NCI-H187 treated with DMSO at 0.1 percent for 48 hours (cell line): Measurements from ENCODE around the gene VIPR2.
"Not testable (repeated sequence)": the region's sequence is repeated elsewhere in the genome, so short reads cannot be mapped to it uniquely, and the experiment has no call there.

Experiments
- DNase-seq: peaks from one replicate; lab custom pipeline; 2025; lab: John Stamatoyannopoulos, UW

The VIPR2 gene

DNA sequence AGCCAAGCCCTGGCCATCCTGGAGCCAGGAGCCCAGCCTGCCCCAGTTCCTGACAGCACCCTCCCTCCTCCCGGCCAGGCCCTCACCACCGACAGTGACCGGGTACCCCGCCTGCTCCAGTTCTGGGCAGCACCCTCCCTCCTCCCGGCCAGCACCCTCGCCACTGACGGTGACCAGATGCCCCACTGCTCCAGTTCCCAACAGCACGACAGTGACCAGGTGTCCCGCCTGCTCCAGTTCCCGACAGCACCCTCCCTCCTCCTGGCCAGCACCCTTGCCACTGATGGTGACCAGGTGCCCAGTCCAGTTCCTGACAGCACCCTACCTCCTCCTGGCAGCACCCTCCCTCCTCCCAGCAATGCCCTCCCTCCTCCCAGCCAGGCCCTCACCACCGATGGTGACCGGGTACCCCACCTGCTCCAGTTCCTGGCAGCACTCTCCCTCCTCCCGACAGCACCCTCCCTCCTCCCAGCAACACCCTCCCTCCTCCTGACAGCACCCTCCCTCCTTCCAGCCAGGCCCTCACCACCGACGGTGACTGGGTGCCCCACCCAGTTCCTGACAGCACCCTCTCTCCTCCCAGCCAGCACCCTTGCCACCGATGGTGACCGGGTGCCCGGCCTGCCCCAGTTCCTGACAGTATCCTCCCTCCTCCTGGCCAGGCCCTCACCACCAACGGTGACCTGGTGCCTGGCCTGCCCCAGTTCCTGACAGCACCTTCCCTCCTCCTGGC lies 40.3 kb downstream of the VIPR2 start:
- DNase-seq, result no peak

DNA sequence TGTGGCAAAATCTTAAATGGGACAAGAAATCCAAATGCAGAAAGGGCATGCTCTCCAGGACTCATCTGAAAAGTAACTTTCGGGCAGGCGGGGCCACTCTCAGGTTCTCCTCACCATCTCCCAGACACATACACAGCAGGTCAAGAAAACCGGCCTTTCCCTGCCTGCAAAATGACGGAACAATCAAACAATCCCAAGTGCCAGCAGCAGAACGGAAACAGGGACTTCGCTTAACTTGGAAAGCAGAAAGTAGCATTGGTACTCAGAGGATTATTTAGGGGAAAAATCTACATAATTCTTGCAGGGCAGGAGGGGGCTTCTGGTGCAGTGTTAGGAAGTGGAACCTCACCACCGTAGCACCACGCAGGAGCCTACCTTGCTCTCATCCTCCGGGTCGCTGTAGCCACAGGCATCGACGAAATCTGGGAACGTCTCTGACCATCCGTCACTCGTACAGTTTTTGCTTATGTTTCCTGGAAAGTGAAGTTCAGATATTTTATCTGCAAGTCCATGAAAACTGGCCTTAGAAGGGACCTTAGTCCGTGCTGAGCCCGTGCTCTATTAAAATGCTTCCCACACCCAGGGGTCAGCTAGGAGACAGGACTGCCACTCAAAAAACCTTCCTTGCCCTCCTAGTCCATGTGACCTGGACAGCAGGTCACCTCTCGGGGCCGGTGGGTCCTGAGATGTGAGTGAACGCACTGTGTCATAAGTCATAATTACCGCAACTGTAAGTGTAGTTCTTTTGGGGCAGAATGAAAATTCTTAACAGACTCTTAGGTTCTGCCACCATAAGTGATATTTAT lies 41.1 kb downstream of the VIPR2 start:
- no peak for DNase-seq

DNA sequence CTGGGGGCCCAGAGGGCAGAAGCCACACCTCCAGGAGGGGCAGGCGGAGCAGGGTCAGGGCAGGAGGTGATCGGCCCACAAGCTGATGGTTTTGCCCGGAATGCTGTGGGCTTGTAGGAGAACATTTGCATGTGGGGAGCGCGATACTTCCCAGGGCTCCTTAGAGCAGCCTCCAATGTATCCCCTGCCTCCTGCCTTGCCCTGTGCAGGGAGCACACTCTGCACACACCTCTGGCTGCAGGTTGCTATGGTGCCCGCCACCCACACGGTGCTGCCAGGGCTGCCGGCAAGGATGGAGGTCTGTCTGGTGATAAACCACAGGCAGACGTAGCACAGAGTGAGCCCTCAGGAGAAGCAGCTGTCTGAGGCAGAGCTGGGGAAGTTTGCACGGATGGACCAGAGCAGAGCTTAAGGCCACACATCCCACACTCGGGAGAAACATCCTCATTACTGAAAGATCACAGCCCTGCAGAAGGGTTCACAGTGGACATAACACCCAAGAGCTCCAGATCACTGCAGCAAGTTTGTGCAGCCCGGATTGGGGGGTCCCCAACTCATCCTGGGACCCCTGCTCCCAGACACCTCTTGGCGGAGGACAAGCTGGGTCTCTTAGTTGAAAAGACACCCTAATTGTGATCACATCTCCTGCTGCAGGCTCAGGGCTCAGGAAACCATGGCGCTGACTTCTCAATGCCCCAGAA lies 41.8 kb downstream of the VIPR2 start:
- DNase-seq, result no peak

DNA sequence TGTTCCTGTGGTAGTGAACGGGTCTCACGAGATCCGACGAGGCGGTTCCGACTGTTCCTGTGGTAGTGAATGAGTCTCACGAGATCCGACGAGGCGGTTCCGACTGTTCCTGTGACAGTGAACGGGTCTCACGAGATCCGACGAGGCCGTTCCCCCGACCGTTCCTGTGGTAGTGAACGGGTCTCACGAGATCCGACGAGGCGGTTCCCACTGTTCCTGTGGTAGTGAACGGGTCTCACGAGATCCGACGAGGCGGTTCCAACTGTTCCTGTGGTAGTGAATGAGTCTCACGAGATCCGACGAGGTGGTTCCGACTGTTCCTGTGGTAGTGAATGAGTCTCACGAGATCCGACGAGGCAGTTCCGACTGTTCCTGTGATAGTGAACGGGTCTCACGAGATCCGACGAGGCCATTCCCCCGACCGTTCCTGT lies 43.0 kb downstream of the VIPR2 start:
- DNase-seq, result not testable (repeated sequence)

DNA sequence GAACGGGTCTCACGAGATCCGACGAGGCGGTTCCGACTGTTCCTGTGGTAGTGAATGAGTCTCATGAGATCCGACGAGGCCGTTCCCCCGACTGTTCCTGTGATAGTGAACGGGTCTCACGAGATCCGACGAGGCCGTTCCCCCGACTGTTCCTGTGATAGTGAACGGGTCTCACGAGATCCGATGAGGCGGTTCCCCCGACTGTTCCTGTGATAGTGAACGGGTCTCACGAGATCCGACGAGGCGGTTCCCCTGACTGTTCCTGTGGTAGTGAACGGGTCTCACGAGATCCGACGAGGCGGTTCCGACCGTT lies 43.6 kb downstream of the VIPR2 start:
- DNase-seq, result not testable (repeated sequence)

DNA sequence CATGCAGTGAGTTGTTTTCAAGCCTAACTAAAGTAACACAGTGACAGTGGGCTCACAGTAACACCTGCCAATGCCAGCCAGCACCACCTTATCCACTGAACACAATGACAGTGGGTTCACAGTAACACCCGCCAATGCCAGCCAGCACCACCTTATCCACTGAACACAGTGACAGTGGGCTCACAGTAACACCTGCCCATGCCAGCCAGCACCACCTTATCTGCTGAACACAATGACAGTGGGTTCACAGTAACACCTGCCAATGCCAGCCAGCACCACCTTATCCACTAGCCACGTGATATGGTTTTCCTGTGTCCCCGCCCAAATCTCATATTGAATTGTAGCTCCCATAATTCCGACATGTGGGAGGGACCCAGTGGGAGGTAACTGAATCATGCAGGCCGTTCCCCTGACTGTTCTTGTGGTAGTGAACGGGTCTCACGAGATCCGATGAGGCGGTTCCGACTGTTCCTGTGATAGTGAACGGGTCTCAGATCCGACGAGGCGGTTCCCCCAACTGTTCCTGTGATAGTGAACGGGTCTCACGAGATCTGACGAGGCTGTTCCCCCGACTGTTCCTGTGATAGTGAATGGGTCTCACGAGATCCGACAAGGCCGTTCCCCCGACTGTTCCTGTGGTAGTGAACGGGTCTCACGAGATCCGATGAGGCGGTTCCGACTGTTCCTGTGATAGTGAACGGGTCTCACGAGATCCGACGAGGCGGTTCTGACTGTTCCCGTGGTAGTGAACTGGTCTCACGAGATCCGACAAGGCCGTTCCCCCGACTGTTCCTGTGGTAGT lies 44.2 kb downstream of the VIPR2 start:
- DNase-seq, result not testable (repeated sequence)

DNA sequence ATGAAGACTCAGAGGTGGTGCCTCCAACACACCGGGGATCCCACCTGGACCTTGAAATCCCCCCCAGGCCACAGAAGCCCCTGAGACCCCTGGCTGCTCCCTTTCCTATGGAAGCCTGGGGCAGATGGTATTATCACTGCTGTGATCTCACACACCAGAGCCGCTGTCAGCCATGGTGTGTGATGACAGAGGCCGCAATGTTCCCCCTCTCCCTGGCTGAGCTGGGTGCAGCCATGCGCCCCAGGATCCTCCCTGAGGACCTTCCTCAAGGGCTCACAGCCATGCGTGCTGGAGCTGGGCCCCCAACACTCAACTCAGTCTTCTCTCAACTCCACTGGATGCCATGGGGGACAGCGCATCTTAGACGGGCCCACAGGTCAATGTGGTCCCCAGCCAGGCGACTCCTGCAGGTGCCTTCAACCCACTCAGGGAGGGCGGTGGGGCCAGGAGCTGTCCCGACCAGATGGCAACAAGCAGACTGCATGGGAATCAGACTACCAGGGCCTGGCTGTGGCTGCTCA lies 44.9 kb downstream of the VIPR2 start:
- DNase-seq, result no peak

DNA sequence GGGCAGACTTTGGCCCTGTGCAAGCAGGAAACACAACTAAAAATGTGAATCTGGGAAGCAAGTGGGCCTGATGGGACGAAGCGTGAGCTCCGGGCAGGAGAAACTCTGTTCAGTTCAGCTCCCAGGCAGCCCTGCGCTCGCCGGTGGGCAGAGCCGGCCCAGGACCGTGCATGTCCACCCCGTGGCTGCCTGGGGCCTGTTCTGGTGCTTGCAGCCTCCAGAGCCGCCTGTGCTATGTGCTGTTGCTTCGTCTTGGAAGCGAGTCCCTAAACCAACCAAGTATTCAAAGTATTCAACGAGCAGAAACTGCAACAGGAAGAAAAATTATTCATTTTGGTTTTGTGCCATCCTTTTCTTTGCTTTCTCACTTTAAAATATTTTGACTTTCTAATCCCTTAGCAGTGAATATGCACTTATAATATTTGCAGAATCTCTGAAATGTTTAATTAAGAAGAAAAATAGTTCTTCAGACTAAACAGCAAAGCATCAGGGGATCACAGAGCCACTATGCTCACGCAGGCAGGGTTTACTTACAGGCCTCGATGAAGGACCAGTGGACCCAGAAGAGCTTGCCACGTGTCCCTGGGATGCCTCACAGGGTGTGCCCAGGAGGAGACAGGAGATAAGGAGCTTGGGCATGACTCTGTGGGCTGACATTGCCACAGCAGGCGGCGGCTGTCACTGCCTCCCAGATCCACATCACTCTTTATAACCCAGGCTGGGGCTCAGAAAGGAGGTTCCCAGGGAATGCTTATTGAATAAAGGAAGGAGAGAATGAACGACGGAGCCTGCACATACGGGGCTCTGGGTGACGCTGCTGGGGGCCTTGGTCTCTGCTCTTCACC lies 45.6 kb downstream of the VIPR2 start:
- no peak for DNase-seq

DNA sequence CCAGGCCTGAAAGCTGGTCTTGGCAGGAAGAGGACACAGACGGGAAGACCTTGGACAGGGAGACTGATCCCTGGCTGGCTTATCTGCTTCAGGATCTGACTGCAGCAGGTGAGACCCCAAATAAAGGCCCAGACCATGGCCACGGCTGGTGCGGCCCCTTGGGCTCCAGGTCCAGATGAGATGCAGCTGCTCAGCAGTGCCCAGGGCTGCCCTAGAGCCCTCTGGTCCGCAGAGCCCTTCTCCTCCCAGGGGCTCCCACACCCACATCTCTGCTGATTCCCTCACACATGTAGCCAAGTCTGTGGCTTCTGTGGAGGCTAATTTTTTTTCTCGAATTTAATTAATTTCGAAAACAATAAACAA lies 46.3 kb downstream of the VIPR2 start:
- no peak for DNase-seq

DNA sequence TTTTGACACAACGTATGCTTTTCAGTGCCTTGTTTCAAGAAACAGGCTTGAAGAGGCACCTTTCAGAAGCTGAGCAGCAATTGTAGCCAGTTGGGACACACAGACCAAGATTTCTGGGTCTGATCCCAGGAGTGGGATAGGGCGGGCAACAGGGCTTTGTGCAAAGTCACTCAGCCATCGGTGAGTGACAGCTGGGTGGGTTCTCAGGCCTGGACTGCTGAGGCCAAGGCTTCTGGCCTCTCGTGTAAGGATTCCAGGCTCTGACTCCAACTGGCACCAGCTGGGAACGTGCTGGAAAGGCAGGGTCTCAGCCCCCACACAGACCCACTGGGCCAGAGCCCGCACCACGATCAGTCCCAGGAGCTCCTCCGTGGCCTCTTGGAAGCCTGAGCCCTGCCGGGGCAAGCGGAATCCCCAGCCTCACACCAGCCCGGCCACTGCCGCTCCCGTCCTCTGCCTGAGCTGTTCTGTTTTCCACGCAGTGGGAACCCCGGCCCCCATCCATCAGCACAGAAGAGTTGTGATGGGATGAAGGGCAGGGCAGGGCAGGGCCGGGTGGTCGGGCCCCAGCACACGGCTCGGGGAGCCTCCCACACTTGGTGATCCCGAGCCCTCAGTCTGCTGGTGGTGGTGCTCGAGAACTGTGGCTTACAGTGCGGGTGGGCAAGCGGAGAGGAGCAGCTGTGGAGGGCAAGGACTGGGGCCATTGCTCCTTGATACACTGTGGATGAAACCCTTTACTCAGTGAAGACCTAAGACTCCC lies 46.8 kb downstream of the VIPR2 start:
- no peak for DNase-seq

DNA sequence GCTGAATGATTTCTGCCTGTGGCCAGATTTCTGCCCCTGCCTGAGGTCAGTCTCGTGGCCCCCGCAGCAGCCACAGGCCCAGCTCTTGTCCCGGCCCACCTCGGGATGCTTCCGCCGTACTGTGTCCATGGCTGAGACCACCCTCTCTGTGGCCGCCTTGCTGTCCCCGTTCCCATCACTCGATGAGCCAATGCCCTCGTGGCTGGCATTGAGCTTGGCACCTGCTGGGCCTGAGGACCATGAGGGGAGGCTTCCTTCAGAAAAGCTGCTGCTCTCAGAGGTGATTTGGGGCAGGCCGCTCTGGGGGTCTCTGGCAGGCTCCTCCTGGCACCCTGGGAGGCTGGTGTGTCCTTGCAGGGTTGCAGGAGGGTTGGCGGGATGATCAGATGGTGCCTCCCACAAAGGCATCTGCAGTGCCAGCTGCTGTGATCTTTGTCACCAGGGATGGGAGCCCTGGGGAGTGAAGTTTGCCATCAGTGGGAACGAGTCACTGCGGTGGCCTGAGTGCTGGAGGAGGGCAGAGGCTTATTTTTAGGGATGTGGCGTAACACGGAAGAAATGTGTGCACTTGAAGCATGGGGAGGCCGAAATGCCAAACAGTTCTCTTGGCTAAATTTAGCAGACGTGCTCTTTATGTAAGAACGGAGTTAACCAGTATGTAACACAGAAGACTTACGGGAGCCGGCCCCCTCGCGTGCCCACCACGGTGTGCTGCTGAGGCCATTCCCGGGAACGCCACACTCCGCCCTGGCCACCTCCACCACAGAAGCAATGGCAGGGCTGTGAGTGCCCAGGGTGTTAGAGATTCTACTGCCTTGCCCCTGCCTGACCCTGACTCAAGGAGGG lies 47.7 kb downstream of the VIPR2 start:
- no peak for DNase-seq

DNA sequence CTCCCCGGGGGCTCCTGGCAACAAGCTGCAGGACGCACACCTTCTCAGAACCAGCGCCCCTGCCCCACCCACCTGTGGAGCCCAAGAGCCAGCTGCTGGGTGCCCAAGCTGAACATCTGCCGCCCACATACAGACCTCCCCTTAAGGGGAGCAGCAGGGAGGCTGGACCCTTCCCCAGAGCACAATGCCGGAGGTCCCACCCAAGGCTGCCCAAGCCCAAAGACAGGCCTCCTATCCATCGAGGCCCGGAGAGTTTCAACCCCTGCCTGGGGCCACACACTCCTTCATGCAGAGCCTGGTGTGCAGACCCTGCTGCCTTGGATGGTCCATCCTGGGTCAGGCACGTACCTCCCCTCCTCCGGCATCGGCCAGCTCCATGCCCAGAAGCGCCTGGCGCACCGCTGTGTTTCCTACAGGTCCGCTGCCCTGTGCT lies 48.7 kb downstream of the VIPR2 start:
- DNase-seq, result no peak

DNA sequence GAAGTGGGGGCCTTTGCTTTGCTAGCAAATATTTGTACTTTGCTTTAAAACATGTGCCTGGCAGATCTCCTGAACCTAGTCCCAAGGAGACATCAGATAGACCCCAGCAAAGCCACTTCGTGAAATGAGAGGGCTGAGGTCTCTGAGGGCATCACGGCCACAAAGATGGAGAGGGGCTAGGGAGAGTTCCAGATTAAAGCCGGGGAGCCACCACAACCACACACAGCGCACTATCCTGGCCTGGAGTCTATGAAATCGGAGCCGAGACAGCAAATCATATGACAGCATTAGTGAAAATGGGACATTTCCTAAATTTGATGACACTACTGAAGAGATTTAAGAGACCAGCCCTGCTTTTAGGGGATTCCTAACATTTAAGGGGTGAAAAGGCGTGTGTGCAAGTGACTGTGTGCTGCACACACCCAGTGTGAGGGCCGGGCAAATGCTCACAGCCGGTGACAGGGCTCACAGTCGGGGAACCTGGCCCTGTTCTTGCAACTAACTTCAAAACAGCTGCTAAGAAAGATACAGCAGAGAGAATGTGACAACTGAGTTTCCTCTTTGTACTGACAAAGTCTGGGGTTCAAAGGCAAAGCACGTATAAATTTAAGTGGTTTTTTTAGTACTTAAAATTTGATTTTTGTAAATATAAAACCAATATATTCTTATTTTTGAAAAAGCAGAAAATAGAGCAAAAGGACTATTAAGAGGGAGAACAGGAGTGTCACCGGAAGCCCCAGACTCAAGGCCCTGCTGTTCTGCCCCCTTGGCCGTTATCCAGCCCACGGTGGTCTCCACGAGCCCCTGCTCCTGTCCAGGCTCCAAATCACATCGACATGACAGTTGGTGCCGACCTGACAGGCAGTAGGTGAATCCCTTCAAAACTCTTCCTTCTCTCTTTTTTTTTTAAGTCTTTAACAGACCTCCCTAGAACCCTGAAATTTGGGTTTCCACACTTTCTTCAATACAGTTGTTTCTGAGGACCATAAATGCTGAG lies 49.5 kb downstream of the VIPR2 start:
- DNase-seq, result no peak

DNA sequence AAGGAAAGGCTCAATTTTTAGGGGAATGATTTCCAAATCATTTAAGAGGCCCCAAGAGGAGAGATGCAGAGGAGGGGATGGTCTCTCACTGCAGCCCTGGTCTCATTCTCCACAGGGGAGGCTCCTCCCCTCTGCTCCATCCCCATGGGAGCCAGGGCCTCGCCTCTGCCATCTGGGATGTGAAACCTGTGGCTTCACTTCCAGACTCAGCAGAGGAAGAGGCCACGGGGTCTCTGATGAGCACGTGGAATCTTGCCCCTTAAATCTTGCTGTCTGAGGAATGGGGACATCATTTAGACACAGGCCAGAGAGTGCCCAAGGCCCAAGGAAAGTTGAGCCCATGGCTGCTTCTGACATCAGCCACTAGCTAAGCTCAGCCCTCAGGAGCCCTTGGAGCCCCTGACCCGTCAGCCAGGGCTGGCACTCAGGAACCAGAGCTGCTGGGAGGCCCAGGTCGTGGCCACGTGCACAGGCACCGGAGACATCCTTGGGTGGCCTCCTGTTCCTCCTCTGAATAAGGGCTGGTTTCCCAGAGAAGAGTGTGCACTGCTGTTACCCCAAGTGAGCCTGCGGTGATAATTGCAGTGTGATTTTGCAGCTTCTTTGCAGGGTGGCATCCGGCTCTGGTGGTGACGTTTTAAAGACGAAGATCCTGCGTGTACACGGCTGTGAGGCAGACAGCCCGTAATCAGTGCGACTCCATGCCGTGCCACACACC lies 50.5 kb downstream of the VIPR2 start:
- no peak for DNase-seq

DNA sequence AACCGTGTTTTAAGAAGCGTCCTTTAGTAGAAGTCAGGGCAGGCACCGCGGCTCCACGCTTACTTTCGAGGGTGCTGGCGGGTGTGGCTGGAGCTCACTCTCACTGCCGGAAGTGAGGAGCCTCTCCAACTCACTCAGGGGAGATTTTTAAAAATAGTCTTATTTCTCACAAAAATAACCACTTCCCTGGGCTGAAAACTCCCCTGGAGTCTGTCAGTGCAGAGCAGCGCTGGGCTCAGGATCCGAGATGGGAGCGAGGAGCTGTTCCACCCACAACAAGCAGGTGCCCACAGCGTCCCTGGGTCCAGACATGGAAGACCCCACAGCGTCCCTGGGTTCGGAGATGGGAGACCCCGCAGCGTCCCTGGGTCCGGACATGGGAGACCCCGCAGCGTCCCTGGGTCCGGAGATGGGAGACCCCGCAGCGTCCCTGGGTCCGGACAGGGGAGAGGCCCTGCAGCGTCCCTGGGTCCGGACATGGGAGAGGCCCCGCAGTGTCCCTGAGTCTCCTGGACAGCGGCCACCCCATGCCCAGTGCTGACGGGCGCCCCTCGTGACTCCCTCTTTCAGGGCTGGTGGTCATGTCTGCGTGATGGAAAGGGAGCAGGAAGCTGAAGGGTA lies 51.2 kb downstream of the VIPR2 start:
- no peak for DNase-seq

DNA sequence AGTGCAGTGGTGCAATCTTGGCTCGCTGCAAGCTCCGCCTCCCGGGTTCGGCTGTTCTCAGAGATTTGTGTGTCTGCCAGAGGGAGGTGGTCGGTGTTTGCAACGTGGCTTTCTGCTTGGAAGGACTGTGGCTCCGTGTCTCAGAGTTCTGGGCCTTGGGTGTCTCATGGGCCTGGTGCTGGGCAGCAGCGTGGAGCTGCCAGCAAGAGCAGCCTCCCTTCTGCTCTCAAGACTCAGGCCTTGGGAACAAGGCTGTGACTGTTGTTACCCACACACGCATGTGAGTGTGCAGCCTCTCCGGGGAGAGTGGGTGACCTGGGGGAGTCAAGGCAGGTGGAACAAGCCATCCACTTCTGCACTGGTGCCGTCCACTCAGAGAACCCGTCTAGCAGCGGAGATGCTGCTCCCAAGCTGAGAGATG lies 52.0 kb downstream of the VIPR2 start:
- DNase-seq, result no peak
